PC-3 (cell line): ENCODE data around the gene DIP2B. TPM values are rescaled to one million over a fixed set of nuclear protein-coding genes. Genes with fewer than 3 reads are reported as not detected.
A peak's percentile ranks its signal among the peaks of the same experiment; 100 is the strongest.
"Not testable (repeated sequence)": the region's sequence is repeated elsewhere in the genome, so short reads cannot be mapped to it uniquely, and the experiment has no call there.

Source experiments
- ATAC-seq: fragments of 200-7000 bp; cut with Tn5 transposase; 2 replicates; pipeline ENCODE4 v1.9.1; 2020; ENCODE audit warnings: mild to moderate bottlenecking, moderate library complexity
- BruUV-seq: library from RNA; stranded (reverse); fragments of 400-500 nt; replicated peaks from 2 replicates; lab custom pipeline; 2021; lab: Mats Ljungman, UMichigan
- CTCF ChIA-PET: fragments of 300-600 bp; sonication (Branson Sonifier 250); formaldehyde crosslinking; loops from one replicate; lab custom pipeline; 2022; ENCODE audit warnings: antibody characterized with exemption; lab: Charles Lee
- POLR2A ChIA-PET: fragments of 300-600 bp; sonication (Branson Sonifier 250); formaldehyde crosslinking; loops from one replicate; lab custom pipeline; 2022; ENCODE audit warnings: antibody characterized with exemption; ENCODE audit not compliant: unreplicated experiment; lab: Charles Lee
- DNase-seq: peaks from one replicate; pipeline ENCODE4 v3.0.0-alpha.2; 2015
- H2AFZ ChIP-seq: fragments of 300-600 bp; sonication (generic); 2 replicates; pipeline ENCODE4 v1.6.0; 2016; ENCODE audit warnings: antibody characterized with exemption, low read length
- H3F3A ChIP-seq: fragments of 300-600 bp; sonication (generic); one replicate; pipeline ENCODE4 v1.6.0; 2017; ENCODE audit warnings: antibody characterized with exemption, low read length, control low read depth, mild to moderate bottlenecking; ENCODE audit not compliant: unreplicated experiment
- H3K27ac ChIP-seq: fragments of 300-600 bp; sonication (generic); 2 replicates; pipeline ENCODE4 v1.5.1; 2016; ENCODE audit warnings: mild to moderate bottlenecking, low read length
- H3K27me3 ChIP-seq: fragments of 300-600 bp; sonication (generic); 2 replicates; pipeline ENCODE4 v1.6.1; 2016; ENCODE audit warnings: low read length, mixed read lengths
- H3K36me3 ChIP-seq: fragments of 300-600 bp; sonication (generic); 2 replicates; pipeline ENCODE4 v1.6.1; 2016; ENCODE audit warnings: low read depth, mixed run types, low read length, mixed read lengths
- H3K4me1 ChIP-seq: fragments of 300-600 bp; sonication (generic); 2 replicates; pipeline ENCODE4 v1.5.1; 2016; ENCODE audit warnings: low read length; ENCODE audit not compliant: insufficient read depth
- H3K4me2 ChIP-seq: fragments of 300-600 bp; sonication (generic); 2 replicates; pipeline ENCODE4 v1.6.0; 2016; ENCODE audit warnings: low read length
- H3K4me3 ChIP-seq: fragments of 300-600 bp; sonication (generic); 2 replicates; pipeline ENCODE4 v1.5.1; 2016; ENCODE audit warnings: mild to moderate bottlenecking, low read length, mixed read lengths
- H3K79me2 ChIP-seq: fragments of 300-600 bp; sonication (generic); 2 replicates; pipeline ENCODE4 v1.6.1; 2017; ENCODE audit warnings: low read length, mixed read lengths
- H3K9ac ChIP-seq: fragments of 300-600 bp; sonication (generic); 2 replicates; pipeline ENCODE4 v1.6.0; 2016; ENCODE audit warnings: mild to moderate bottlenecking, low read length
- H3K9me2 ChIP-seq: fragments of 300-600 bp; sonication (generic); replicated peaks from 2 replicates; pipeline ENCODE4 v1.6.1; 2016; ENCODE audit warnings: mixed run types, low read length, mixed read lengths
- H3K9me3 ChIP-seq: fragments of 300-600 bp; sonication (generic); 2 replicates; pipeline ENCODE4 v1.6.1; 2016; ENCODE audit warnings: low read length, mixed read lengths
- H4K20me1 ChIP-seq: fragments of 300-600 bp; sonication (generic); 2 replicates; pipeline ENCODE4 v1.6.1; 2016; ENCODE audit warnings: low read length, mixed read lengths
- EZH2 ChIP-seq: fragments of 300-600 bp; sonication (generic); IDR thresholded peaks from one replicate; pipeline ENCODE4 v1.6.1; 2017; ENCODE audit warnings: antibody characterized with exemption, mild to moderate bottlenecking, low read length; ENCODE audit not compliant: unreplicated experiment
- EZH2phosphoT487 ChIP-seq: fragments of 300-600 bp; sonication (generic); IDR thresholded peaks from 2 replicates; pipeline ENCODE4 v1.6.1; 2018; ENCODE audit warnings: mild to moderate bottlenecking, antibody characterized with exemption, low read length, borderline replicate concordance
- intact Hi-C: fragments of 100-400 bp; cut with micrococcal nuclease; formaldehyde crosslinking; loops from 2 replicates; pipeline ENCODE4 v1.9.0; 2023
- total RNA-seq: library from RNA; depleted of rRNA; stranded (reverse); fragments of >200 nt; gene quantifications from 2 replicates; pipeline ENCODE4 v1.2.3, GENCODE V29; 2014
- TF ChIP-seq, protein P1 (sequence below): fragments of 300-600 bp; sonication (generic); conservative IDR thresholded peaks from 2 replicates; pipeline ENCODE4 v1.5.1; 2017; ENCODE audit warnings: antibody characterized with exemption, low read depth, mild to moderate bottlenecking, low read length

Gene DIP2B
- total RNA-seq, 1 experiment from 2014 or later, result 36.3 TPM

- H2AFZ ChIP-seq, result no peak overlapping the region
- H4K20me1 ChIP-seq, result no peaks in the 10 kb centered on the region
- no peak overlapping the region for H3K4me3 ChIP-seq
- H3K4me1 ChIP-seq, result peaks cover under 1% of the 10 kb centered on the region; the same call in 1 of the 2 replicates
- DNase-seq (no peak), ATAC-seq (no peak)
- peaks cover 94% of the 10 kb centered on the region for H3K79me2 ChIP-seq
- no peak overlapping the region for H3K27ac ChIP-seq
- no peak for TF ChIP-seq EZH2phosphoT487
- TF ChIP-seq, protein P1, sequence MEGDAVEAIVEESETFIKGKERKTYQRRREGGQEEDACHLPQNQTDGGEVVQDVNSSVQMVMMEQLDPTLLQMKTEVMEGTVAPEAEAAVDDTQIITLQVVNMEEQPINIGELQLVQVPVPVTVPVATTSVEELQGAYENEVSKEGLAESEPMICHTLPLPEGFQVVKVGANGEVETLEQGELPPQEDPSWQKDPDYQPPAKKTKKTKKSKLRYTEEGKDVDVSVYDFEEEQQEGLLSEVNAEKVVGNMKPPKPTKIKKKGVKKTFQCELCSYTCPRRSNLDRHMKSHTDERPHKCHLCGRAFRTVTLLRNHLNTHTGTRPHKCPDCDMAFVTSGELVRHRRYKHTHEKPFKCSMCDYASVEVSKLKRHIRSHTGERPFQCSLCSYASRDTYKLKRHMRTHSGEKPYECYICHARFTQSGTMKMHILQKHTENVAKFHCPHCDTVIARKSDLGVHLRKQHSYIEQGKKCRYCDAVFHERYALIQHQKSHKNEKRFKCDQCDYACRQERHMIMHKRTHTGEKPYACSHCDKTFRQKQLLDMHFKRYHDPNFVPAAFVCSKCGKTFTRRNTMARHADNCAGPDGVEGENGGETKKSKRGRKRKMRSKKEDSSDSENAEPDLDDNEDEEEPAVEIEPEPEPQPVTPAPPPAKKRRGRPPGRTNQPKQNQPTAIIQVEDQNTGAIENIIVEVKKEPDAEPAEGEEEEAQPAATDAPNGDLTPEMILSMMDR, result no peak
- ChIA-PET CTCF (no interaction called here), POLR2A (interaction anchor here (0.6 kb wide), 1 partner anchor 102 kb away, joined by 12 read pairs; no protein-coding TSS in a partner anchor)
- no peaks in the 10 kb centered on the region for H3K27me3 ChIP-seq
- BruUV-seq, result no TSS peak
- H3K9me2 ChIP-seq, result no peaks in the 10 kb centered on the region
- no peak overlapping the region for H3K9ac ChIP-seq
- intact Hi-C loops, result no loop called here
- peaks cover 12% of the 10 kb centered on the region for H3K36me3 ChIP-seq
- no peak overlapping the region for H3K4me2 ChIP-seq
- no peaks in the 10 kb centered on the region for H3K9me3 ChIP-seq
- H3F3A ChIP-seq, result no peaks in the 10 kb centered on the region
Observed at GRCh38 chr12:50520416-50521207, 15.8 kb downstream of the DIP2B start.

DNA sequence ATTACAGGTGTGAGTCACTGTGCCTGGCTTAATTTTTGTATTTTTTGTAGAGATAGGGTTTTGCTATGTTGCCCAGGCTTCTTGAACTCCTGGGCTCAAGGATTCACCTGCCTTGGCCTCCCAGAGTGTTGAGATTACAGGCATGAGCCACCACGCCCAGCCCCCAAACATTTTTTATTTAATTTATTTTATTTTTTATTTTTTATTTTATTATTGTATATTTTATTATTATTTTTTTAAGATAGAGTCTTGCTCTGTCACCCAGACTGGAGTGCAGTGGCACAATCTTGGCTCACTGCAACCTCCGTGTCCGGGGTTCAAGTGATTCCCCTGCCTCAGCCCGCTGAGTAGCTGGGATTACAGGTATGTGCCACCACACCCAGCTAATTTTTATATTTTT is 17.0 kb downstream of the DIP2B start:
- POLR2A ChIA-PET, H3K9ac ChIP-seq, H3K4me3 ChIP-seq, H4K20me1 ChIP-seq, BruUV-seq, DNase-seq, H3K9me2 ChIP-seq, H3K4me2 ChIP-seq, CTCF ChIA-PET, H3F3A ChIP-seq, H2AFZ ChIP-seq, intact Hi-C loops, H3K27ac ChIP-seq, ATAC-seq, H3K27me3 ChIP-seq, H3K9me3 ChIP-seq: not testable (repeated sequence)
- Histone ChIP-seq H3K4me1 (peaks cover 12% of the 10 kb centered on the region), H3K79me2 (peaks cover 94% of the 10 kb centered on the region), H3K36me3 (peaks cover 12% of the 10 kb centered on the region)

- no peak overlapping the region for H2AFZ ChIP-seq
- peaks cover 96% of the 10 kb centered on the region for H3K79me2 ChIP-seq
- peaks cover 28% of the 10 kb centered on the region for H3K4me1 ChIP-seq
- no TSS peak for BruUV-seq
- H3F3A ChIP-seq, result no peaks in the 10 kb centered on the region
- DNase-seq (no peak), ATAC-seq (no peak)
- H3K9me3 ChIP-seq, result no peaks in the 10 kb centered on the region
- POLR2A ChIA-PET, result no interaction called here
- H3K27me3 ChIP-seq, result no peaks in the 10 kb centered on the region
- H3K9me2 ChIP-seq, result no peaks in the 10 kb centered on the region
- H3K4me3 ChIP-seq, result no peak overlapping the region
- peaks cover 12% of the 10 kb centered on the region for H3K36me3 ChIP-seq
- H3K27ac ChIP-seq, result peak overlapping the region; percentile 16; the same call in 1 of the 2 replicates
- TF ChIP-seq, protein P1, result no peak; the same call in 1 of the 2 replicates
- TF ChIP-seq EZH2 (no peak), EZH2phosphoT487 (no peak)
- H3K9ac ChIP-seq, result no peak overlapping the region
- H4K20me1 ChIP-seq, result no peaks in the 10 kb centered on the region
- H3K4me2 ChIP-seq, result no peak overlapping the region
- CTCF ChIA-PET, result interaction anchor here (0.6 to 1.0 kb wide), 2 partner anchors 15 to 19 kb away, joined by 4 read pairs; partner anchors contain the start of gene DIP2B
- intact Hi-C loops, result no loop called here
Observed at GRCh38 chr12:50523772-50524171, 19.0 kb downstream of the DIP2B start.
